SK-N-SH (cell line): ENCODE measurements around the gene CA10.

ENCODE experiments used
- CTCF ChIP-seq: fragments of 200-600 bp; sonication (generic); IDR thresholded peaks from 2 replicates; pipeline ENCODE4 v1.6.1; 2017; ENCODE audit warnings: antibody characterized with exemption, mild to moderate bottlenecking, moderate library complexity
- ELF1 ChIP-seq: IDR thresholded peaks from 2 replicates; pipeline ENCODE4 v1.4.0; 2012
- EZH2phosphoT487 ChIP-seq: fragments of 200-600 bp; sonication (generic); IDR thresholded peaks from 2 replicates; pipeline ENCODE4 v1.6.1; 2017; ENCODE audit warnings: low read depth, mixed run types, mild to moderate bottlenecking, antibody characterized with exemption, moderate library complexity, borderline replicate concordance
- GATA2 ChIP-seq: sonication (generic); formaldehyde crosslinking; IDR thresholded peaks from 2 replicates; pipeline ENCODE4 v1.5.0; 2020; ENCODE audit warnings: mild to moderate bottlenecking, missing genetic modification reagents
- PBX3 ChIP-seq: IDR thresholded peaks from 2 replicates; pipeline ENCODE4; 2012
- POLR2AphosphoS5 ChIP-seq: IDR thresholded peaks from 2 replicates; pipeline ENCODE4 v1.6.1; 2012; ENCODE audit warnings: low read depth, low read length
- RAD21 ChIP-seq: IDR thresholded peaks from 2 replicates; pipeline ENCODE4 v1.6.1; 2012; ENCODE audit warnings: mild to moderate bottlenecking, low read length
- RFX5 ChIP-seq: IDR thresholded peaks from 2 replicates; pipeline ENCODE4 v1.6.1; 2012; ENCODE audit warnings: mild to moderate bottlenecking, improper control_type of control experiment, low read length
- TAF1 ChIP-seq: IDR thresholded peaks from 2 replicates; pipeline ENCODE4 v1.6.1; 2012; ENCODE audit warnings: low read depth, mild to moderate bottlenecking, low read length, moderate library complexity, borderline replicate concordance
- USF1 ChIP-seq: IDR thresholded peaks from 2 replicates; pipeline ENCODE4 v1.4.0; 2012; ENCODE audit warnings: low read depth, borderline replicate concordance
- YY1 ChIP-seq: IDR thresholded peaks from 2 replicates; pipeline ENCODE4 v1.4.0; 2012; ENCODE audit warnings: low read depth, mild to moderate bottlenecking
- ZBTB33 ChIP-seq: IDR thresholded peaks from 2 replicates; pipeline ENCODE4 v1.4.0; 2012; ENCODE audit warnings: low read depth, borderline replicate concordance

- TF ChIP-seq CTCF (no peak), RAD21 (no peak), ELF1 (no peak), YY1 (no peak), PBX3 (no peak), USF1 (no peak), EZH2phosphoT487 (no peak), TAF1 (no peak), GATA2 (CRISPR knock-in tag) (no peak), ZBTB33 (no peak), POLR2AphosphoS5 (no peak), RFX5 (no peak)
These were observed 490.8 kb downstream of the CA10 start for GRCh38 chr17:51667706-51668083.
